Measurements from ENCODE around the gene SLC7A5. TPM values are rescaled to one million over a fixed set of nuclear protein-coding genes. Genes with fewer than 3 reads are reported as not detected.
"Not testable (repeated sequence)": the region's sequence is repeated elsewhere in the genome, so short reads cannot be mapped to it uniquely, and the experiment has no call there.

SLC7A5 gene
- total and polyA plus RNA-seq, 2 of the 13 experiments (the other 11 are each of a cell fraction or from before 2014, with no cell fraction given) = 79.6 to 155 TPM

DNA sequence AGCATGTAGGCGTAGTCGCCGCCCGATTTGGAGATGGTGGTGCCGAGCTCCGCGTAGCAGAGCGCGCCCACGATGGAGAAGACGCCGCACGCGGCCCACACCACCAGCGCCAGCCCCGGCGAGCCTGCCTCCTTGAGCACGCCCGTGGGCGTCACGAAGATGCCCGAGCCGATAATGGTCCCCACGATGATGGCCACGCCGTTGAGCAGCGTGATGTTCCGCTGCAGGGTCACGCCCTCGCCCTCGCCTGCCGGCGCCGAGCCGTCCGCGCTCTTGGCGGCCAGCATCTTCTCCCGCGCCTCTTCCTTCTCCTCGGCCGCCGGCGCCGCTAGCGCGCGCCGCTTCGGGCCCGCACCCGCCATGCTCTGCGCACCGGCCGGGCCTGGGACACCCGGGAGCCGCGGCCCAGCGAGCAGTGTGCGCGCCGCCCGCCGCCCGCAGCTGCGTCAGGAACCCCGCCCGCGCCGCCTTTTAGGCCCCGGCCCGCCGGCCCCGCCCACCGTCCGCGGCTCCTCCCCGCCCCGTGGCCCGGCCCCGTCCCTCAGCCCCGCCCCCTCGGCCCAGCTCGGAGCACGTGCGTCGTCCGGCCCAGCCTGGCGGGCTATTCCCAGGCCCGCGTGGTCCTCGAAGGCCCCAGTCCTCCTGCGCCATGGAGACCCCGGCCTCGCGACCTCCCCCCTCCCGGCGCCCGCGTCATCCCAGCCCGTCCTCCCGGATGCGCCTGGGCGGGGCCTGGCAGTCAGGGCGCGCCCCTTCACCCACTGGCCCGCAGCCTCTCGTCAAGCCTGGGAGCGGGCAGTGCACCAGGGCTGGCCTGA is at the start of gene SLC7A5 (continued):
- TF ChIP-seq ZNF232 (CRISPR knock-in tag; IDR thresholded peaks at IDR 0.05; ENCODE audit: borderline replicate concordance) = peak; percentile 9; the same call in 1 of the 2 replicates
- TF ChIP-seq POGZ (CRISPR knock-in tag; IDR thresholded peaks at IDR 0.05) = peak; percentile 39
- TF ChIP-seq RXRB (CRISPR knock-in tag; IDR thresholded peaks at IDR 0.05; ENCODE audit: borderline replicate concordance) = peak; percentile 38; the same call in 1 of the 2 replicates
- TF ChIP-seq ZBTB38 (CRISPR knock-in tag; IDR thresholded peaks at IDR 0.05) = peak; percentile 85
- TF ChIP-seq, protein P1, sequence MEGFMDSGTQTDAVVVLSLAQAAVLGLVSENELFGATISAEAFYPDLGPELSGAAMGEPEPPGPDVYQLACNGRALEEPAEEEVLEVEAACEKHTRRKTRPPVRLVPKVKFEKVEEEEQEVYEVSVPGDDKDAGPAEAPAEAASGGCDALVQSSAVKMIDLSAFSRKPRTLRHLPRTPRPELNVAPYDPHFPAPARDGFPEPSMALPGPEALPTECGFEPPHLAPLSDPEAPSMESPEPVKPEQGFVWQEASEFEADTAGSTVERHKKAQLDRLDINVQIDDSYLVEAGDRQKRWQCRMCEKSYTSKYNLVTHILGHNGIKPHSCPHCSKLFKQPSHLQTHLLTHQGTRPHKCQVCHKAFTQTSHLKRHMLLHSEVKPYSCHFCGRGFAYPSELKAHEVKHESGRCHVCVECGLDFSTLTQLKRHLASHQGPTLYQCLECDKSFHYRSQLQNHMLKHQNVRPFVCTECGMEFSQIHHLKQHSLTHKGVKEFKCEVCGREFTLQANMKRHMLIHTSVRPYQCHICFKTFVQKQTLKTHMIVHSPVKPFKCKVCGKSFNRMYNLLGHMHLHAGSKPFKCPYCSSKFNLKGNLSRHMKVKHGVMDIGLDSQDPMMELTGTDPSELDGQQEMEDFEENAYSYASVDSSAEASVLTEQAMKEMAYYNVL (CRISPR knock-in tag; IDR thresholded peaks at IDR 0.05; ENCODE audit: borderline replicate concordance) = peak; percentile 71; the same call in 1 of the 2 replicates
- TF ChIP-seq ZSCAN9 (CRISPR knock-in tag; IDR thresholded peaks at IDR 0.05; ENCODE audit: borderline replicate concordance) = 0 out of 2 replicates have a peak, but pooled peaks have one; percentile 75
- peak; percentile 46; the same call in 1 of the 2 replicates for TF ChIP-seq ESRRA (CRISPR knock-in tag; IDR thresholded peaks at IDR 0.05; ENCODE audit: low read depth)
- TF ChIP-seq LCORL (IDR thresholded peaks at IDR 0.05) = not testable (repeated sequence)
- TF ChIP-seq LCORL (CRISPR knock-in tag; IDR thresholded peaks at IDR 0.05) = peak; percentile 72
- peak; percentile 96; the same call in 1 of the 2 replicates for TF ChIP-seq ZNF30 (CRISPR knock-in tag; IDR thresholded peaks at IDR 0.05)
- TF ChIP-seq ZFY (CRISPR knock-in tag; IDR thresholded peaks at IDR 0.05) = peak; percentile 95
- TF ChIP-seq MED1 (CRISPR knock-in tag; IDR thresholded peaks at IDR 0.05) = peak; percentile 69
- TF ChIP-seq ZNF407 (CRISPR knock-in tag; IDR thresholded peaks at IDR 0.05; ENCODE audit: not compliant biosample characterization) = peak; percentile 71
- TF ChIP-seq, protein P2, sequence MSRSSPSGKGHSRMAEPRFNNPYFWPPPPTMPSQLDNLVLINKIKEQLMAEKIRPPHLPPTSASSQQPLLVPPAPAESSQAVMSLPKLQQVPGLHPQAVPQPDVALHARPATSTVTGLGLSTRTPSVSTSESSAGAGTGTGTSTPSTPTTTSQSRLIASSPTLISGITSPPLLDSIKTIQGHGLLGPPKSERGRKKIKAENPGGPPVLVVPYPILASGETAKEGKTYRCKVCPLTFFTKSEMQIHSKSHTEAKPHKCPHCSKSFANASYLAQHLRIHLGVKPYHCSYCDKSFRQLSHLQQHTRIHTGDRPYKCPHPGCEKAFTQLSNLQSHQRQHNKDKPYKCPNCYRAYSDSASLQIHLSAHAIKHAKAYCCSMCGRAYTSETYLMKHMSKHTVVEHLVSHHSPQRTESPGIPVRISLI (CRISPR knock-in tag; IDR thresholded peaks at IDR 0.05; ENCODE audit: borderline replicate concordance) = peak; percentile 6; the same call in 1 of the 2 replicates
- TF ChIP-seq CCDC6 (CRISPR knock-in tag; IDR thresholded peaks at IDR 0.05) = peak; percentile 90
- TF ChIP-seq POLR2G (IDR thresholded peaks at IDR 0.05; ENCODE audit: low read depth, low read length) = peak; percentile 96
